Stimulated activated CD8-positive, alpha-beta memory T cell treated with anti-CD3 and anti-CD28 coated beads, Interleukin-12 subunit alpha, Interleukin-12 subunit beta, amount 100 ng/mL, for 24 hours (primary cell): Measurements from ENCODE around the gene GALNT9.
"Not testable (repeated sequence)": the region's sequence is repeated elsewhere in the genome, so short reads cannot be mapped to it uniquely, and the experiment has no call there.

ENCODE experiments used
- DNase-seq: peaks from one replicate; pipeline ENCODE4 v3.0.0-alpha.2; 2020; ENCODE audit errors: extremely low read depth

The GALNT9 gene

GRCh38 chr12:132313182-132313581 is 16.2 kb downstream of the GALNT9 start:
- no peak for DNase-seq

DNA sequence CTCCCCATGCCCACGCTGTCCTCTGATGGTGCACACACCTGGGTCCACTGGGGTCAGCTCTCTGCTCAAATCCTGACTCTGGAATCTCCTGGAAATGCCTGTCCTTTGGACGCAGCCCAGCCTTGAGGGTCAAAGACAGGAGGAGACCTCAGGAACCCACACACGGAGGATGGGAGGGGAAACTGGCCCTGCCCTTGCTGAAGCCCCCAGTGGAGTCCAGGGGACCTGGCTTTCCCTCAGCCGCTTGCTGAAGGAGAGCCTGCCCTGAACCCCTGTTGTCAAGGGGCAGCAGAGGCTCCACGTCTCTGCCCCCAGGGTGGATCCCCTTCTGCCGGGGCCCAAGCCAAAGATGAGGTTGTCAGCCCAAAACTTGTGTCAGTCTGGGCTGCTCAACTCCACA is 16.9 kb downstream of the GALNT9 start:
- DNase-seq, result no peak

DNA sequence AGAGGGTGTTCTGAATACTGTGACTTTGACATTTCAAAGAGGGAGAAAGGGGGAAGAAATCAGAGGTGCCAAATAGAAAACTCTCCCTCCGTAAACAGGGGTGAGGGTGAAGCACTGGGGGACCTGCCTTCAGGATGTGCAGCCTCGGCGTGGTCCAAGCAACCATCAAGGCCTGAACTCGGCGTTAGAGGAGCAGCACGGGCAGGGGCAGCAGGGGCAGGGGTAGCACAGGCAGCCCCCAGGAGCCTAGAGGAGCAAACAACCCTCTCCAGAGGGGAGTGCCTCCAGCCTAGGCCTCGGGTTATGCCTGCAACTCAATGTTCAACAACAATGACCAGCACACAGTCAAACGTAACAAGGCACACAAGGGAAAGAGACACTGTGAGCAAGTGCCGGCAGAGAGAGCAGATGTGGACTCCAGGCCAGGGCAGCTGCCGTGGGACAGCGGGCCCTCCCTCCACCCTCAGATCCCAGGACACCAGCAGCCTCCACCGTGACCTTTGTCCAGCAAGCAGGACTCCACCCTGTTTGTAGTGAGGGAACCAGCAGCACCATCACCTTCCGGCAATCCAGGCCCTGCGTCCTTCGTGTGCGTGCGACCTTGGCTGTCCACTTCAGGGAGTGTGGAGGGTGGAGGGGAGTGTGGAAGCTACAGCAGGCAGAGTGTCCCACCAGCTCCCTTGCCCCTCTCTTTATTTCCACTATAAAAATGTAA is 18.0 kb downstream of the GALNT9 start:
- DNase-seq, result no peak

- no peak for DNase-seq
Observed at GRCh38 chr12:132310181-132311040, 19.0 kb downstream of the GALNT9 start.

DNA sequence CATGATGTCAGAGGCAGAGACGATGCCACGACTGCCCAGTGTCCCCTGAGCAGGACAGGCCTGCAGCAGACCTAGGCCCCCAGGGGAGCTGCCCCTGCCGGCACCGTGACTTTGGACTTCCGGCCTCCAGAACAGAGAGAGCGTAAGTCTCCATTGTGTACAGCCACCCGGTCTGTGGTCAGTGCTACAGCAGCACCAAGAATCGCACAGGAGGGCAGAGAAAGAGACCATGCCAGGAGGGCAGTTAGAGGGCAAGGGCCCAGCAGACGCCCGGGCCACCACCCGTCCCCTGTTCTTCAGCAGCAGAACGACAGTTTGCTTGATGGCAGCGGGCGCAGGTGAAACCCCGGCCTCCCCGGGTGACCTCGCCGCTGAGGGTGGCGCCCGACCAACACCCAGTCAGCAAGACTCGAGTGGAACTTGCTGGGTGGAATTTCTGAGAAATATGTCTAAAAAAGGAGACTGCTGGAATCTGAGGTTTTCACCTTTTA is 19.7 kb downstream of the GALNT9 start:
- DNase-seq, result no peak

DNA sequence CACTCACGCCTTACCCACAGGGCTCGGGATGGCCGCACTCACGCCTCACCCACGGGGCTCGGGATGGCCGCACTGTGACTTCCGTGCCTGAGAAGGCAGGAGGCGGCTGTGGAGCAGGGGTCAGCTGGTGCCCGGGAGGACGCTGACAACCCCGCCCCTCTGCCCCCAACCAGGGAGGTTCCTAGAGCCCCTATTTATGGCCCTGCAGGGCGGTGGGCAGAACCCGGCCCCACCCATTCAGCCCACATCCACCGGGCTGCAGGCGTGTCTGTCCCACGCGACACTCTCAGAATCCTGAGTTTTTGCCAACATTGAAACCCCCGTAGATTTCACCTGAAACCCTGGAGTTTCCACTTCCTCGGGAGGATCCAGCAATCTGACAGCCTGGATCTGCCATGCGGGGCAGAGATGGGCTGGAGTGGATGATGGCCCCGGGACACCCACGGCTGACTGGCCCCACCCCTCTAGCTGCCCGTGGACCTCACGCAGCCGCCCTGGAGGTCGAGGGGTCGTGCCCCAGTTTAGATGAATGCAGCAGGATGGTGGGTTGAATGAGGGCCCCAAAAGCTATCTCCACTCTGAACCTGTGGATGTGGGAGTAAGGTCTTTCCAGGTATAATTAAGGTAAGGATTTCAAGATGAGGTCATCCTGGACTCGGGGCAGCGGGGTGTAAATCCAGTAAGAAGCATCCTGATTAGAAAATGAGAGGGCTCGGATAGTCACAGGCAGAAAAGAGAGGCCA is 20.4 kb downstream of the GALNT9 start:
- DNase-seq, result no peak

DNA sequence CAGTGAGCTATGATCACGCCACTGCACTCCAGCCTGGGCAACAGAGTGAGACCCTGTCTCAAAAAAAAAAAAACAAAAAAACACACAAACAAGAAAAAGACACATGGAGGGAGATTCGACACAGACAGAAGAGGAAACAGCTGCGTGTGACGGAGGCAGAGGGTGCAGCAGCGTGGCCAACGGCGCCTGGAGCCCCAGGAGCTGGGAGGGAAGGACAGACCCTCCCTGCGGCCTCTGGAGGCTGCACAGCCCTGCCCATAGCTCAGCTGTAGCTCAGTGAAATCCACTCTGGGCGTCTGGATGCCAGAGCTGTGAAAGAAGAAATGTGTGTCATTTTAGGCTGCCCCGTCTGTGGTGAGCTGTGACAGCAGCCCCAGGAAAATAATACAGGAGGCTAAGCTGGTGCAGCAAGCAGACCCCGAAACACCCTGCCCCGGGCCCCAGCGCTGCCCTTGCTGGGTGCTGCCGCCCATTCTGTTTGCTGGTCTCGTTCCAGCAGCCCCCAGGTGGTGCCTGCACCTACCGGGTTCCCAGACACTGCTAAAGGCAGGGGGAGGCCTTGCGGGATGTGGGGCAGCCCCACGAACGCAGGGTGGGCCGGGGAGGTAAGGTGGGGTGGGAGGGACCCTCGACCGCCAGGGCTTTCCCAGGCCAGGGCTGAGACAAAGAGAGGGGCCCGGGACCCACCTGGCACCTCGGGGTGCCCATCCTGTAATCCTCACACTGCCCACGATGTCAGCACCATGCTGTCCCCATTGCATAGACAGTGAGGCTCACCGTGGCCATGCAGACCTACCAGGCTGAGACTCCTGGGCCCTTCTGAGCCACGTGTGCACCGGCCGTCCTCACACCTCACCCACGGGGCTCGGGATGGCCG is 21.2 kb downstream of the GALNT9 start:
- DNase-seq, result no peak

DNA sequence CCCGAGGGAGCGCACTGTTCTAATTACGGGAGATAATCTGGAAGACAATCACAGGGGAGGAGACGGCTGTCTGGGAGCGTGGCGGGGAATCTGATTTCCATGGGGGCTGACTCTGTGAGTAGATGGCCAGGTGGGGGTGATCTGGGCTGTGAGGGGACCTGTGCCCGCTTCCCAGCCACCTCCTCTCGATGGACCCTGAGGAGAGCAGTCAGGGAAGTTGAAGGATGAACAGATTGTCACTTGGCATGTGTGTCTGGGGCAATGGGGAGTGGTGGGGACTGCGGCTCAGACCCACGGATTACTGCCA is 22.6 kb downstream of the GALNT9 start:
- DNase-seq, result no peak

DNA sequence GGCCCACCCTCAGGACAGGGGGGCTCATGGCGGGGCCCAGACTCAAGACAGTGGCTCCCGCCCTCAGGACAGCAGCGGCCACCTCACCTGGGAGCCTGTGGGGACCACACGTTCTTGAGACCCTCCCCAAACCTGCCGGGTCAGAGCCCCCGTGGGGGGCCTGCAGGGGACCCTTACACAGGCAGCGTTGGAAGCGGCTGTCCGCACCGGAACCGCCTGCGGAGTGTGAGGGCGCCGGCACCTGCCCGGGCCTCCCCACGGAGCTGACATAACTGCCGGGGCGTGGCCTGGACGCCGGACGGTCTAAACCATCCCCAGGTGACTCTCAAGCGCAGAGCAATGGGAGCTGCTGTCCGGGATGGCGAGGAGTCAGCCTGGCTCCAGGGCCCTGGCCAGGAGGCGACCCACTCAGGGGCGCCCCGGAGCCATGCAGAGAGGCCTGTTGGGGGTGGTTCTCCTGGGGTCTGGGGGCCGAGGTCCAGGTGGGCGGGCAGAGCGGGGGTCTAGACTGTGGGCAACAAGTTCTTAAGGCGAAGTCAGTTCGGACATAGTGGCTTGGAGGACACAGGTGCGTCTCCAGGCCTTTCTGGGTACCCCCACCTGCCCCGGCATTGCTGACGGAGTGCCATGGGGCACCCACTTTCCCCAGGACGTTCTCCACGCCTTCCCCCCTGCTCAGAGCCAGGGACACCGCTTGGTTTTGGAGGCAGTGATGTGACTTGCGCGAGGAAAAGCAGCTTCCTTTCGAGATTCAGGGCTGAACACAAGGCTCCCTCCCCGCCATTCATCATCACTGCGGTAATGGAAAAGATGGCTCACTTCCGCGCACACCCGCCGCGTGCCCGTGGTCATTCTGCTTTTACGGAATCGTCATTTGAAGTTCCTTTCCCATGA is 23.2 kb downstream of the GALNT9 start:
- DNase-seq, result no peak

- no peak for DNase-seq
Observed at GRCh38 chr12:132305560-132305966, 23.8 kb downstream of the GALNT9 start.

- DNase-seq, result not testable (repeated sequence)
Observed at GRCh38 chr12:132304866-132305265, 24.5 kb downstream of the GALNT9 start.

DNA sequence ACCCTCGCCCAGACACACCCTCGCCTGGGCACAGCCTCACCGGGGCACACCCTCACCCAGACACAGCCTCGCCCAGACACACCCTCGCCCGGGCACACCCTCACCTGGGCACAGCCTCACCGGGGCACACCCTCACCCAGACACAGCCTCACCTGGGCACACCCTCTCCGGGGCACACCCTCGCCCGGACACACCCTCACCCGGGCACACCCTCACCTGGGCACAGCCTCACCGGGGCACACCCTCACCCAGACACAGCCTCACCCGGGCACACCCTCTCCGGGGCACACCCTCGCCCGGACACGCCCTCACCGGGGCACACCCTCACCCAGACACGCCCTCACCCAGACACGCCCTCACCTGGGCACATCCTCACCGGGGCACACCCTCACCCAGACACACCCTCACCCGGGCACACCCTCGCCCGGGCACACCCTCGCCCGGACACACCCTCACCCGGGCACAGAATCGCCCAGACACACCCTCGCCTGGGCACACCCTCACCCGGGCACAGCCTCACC is 25.5 kb downstream of the GALNT9 start:
- not testable (repeated sequence) for DNase-seq

DNA sequence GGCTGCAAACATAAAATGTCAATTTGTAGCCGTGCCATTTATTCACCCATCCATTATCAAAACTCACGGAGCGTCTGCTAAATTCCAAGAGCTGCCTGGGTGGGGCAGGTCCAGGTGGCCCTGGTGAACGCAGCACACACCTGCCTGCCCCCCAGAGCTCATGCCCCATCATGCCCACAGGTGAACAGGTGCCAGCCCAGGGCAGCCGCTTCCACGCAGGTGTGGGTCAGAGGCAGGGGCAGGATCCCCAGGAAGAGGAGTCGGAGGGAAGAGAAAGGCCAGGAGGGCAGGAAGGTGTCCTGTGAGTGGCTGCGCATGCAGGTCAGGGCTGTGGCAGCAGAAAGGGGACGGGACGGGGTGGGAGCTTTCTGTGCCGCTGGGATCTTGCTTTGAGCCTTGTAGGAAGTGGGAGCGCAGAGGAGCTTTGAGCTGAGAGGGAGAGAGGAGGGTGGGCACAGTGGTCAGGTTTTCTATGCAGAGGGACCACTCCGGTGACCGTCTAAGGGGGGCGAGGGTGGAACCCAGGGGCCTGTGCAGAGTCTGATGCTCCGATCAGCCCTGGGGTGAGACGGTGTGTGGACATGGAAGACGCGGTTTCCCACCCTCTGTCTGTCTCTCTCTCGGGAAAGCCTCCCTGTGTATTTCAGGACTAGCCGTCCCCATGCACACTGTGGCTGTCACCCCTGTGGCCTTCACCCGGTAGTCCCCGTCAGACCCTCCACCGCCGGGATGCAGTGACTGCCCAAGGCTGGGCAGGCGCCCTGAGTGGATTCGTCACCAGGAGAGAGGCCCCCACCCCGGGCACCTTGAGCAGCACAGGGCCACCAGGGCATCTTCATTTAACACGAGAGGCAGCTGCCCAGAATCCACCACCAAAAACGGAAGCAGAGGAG is 26.7 kb downstream of the GALNT9 start:
- DNase-seq, result no peak

GRCh38 chr12:132300789-132301722 is 28.3 kb downstream of the GALNT9 start:
- DNase-seq, result no peak

GRCh38 chr12:132296063-132296462 is 33.3 kb downstream of the GALNT9 start:
- DNase-seq, result no peak

GRCh38 chr12:132295561-132295960 is 33.8 kb downstream of the GALNT9 start:
- not testable (repeated sequence) for DNase-seq

GRCh38 chr12:132295101-132295526 is 34.3 kb downstream of the GALNT9 start:
- DNase-seq, result no peak
